SK-N-SH (cell line): ENCODE measurements around the gene MGAT4A. TPM values are rescaled to one million over a fixed set of nuclear protein-coding genes. Genes with fewer than 3 reads are reported as not detected.

Experiments
- CTCF ChIA-PET: fragments of 300-600, 350-600 bp; formaldehyde crosslinking; extraction: SDS; loops from one replicate; lab custom pipeline; 2021; lab: Yijun Ruan, JAX
- POLR2A ChIA-PET: fragments of 350-600 bp; sonication (Branson Sonifier 250); formaldehyde crosslinking; extraction: SDS; loops from one replicate; lab custom pipeline; 2020; ENCODE audit warnings: antibody characterized with exemption, inconsistent platforms; lab: Yijun Ruan, JAX
- DNase-seq: peaks from one replicate; pipeline ENCODE4 v3.0.0; 2012
- H2AFZ ChIP-seq: fragments of 200-600 bp; sonication (generic); 2 replicates; pipeline ENCODE4 v1.8.1; 2016; ENCODE audit warnings: antibody characterized with exemption, mild to moderate bottlenecking, low read depth
- H3F3A ChIP-seq: fragments of 200-600 bp; sonication (generic); replicated peaks from 2 replicates; pipeline ENCODE3; 2016; ENCODE audit warnings: antibody characterized with exemption, mild to moderate bottlenecking; ENCODE audit not compliant: insufficient read depth
- H3K27ac ChIP-seq, 2 experiments: fragments of 200-500 bp in 1 of 2; fragments of 200-600 bp in 1 of 2; sonication (Bioruptor generic) in 1 of 2; sonication (generic), shearing (Covaris generic) in 1 of 2; 2 replicates each; pipeline versions ENCODE4 v1.5.1 to v1.6.1; 2014 to 2016; ENCODE audit warnings: low read depth in 2 of 2, inconsistent platforms in 1 of 2, low read length in 1 of 2, mild to moderate bottlenecking in 1 of 2, mixed read lengths in 1 of 2
- H3K27me3 ChIP-seq: fragments of 200-600 bp; sonication (generic), shearing (Covaris generic); 2 replicates; pipeline ENCODE4 v1.6.1; 2016; ENCODE audit warnings: mixed run types; ENCODE audit not compliant: insufficient read depth
- H3K36me3 ChIP-seq, 2 experiments: fragments of 200-500 bp in 1 of 2; fragments of 200-600 bp in 1 of 2; sonication (Bioruptor generic) in 1 of 2; sonication (generic) in 1 of 2; replicated peaks in 1 of 2; 2 replicates each; pipeline versions ENCODE3 to v1.5.1; 2014 to 2016; ENCODE audit warnings: low read length in 1 of 2, mild to moderate bottlenecking in 1 of 2; ENCODE audit not compliant: insufficient read depth in 2 of 2, control insufficient read depth in 1 of 2
- H3K4me1 ChIP-seq, 2 experiments: fragments of 200-500 bp in 1 of 2; fragments of 200-600 bp in 1 of 2; sonication (Bioruptor generic) in 1 of 2; sonication (generic), shearing (Covaris generic) in 1 of 2; 2 replicates each; pipeline versions ENCODE4 v1.5.1 to v1.6.1; 2014 to 2016; ENCODE audit warnings: low read depth in 1 of 2, low read length in 1 of 2, mixed run types in 1 of 2; ENCODE audit not compliant: insufficient read depth in 2 of 2, control insufficient read depth in 1 of 2
- H3K4me2 ChIP-seq: fragments of 200-600 bp; sonication (generic), shearing (Covaris generic); 2 replicates; pipeline ENCODE4 v1.6.1; 2017; ENCODE audit warnings: mixed run types
- H3K4me3 ChIP-seq, 2 experiments: fragments of 200-500 bp in 1 of 2; fragments of 200-600 bp in 1 of 2; sonication (Bioruptor generic) in 1 of 2; sonication (generic), shearing (Covaris generic) in 1 of 2; 2 replicates each; pipeline versions ENCODE4 v1.5.1 to v1.8.1; 2014 to 2016; ENCODE audit warnings: low read depth in 2 of 2, inconsistent platforms in 1 of 2, low read length in 1 of 2, mild to moderate bottlenecking in 1 of 2, mixed read lengths in 1 of 2, moderate library complexity in 1 of 2
- H3K79me2 ChIP-seq: fragments of 200-600 bp; sonication (generic); 2 replicates; pipeline ENCODE4 v1.8.1; 2017; ENCODE audit warnings: mild to moderate bottlenecking; ENCODE audit not compliant: insufficient read depth
- H3K9ac ChIP-seq: fragments of 200-600 bp; sonication (generic); 2 replicates; pipeline ENCODE4 v1.6.1; 2017; ENCODE audit warnings: mixed run types
- H3K9me2 ChIP-seq: fragments of 200-600 bp; sonication (generic); 2 replicates; pipeline ENCODE4 v1.6.1; 2017; ENCODE audit warnings: mixed run types
- H3K9me3 ChIP-seq: fragments of 200-600 bp; sonication (generic); 2 replicates; pipeline ENCODE4 v1.6.1; 2017; ENCODE audit warnings: mixed run types, mild to moderate bottlenecking, moderate library complexity
- H4K20me1 ChIP-seq: fragments of 200-600 bp; sonication (generic); 2 replicates; pipeline ENCODE4 v1.6.1; 2017; ENCODE audit warnings: mild to moderate bottlenecking, mixed run types; ENCODE audit not compliant: insufficient read depth
- CHD2 ChIP-seq: fragments of 150-350 bp; IDR thresholded peaks from 2 replicates; pipeline ENCODE4 v1.6.1; 2018; ENCODE audit warnings: low read length; ENCODE audit not compliant: partially characterized antibody
- EP300 ChIP-seq, 2 experiments: IDR thresholded peaks; 2 replicates each; pipeline versions ENCODE4 v1.4.0 to v1.6.1; 2012; ENCODE audit warnings: borderline replicate concordance in 1 of 2, low read depth in 1 of 2, low read length in 1 of 2
- FOSL2 ChIP-seq: IDR thresholded peaks from 2 replicates; pipeline ENCODE4 v1.4.0; 2012; ENCODE audit warnings: low read depth, mild to moderate bottlenecking, moderate library complexity, borderline replicate concordance
- FOXJ3 ChIP-seq: sonication (generic); formaldehyde crosslinking; IDR thresholded peaks from 2 replicates; pipeline ENCODE4 v1.5.1; 2020; ENCODE audit warnings: mild to moderate bottlenecking, missing genetic modification reagents
- FOXM1 ChIP-seq: IDR thresholded peaks from 2 replicates; pipeline ENCODE4 v1.4.0; 2012; ENCODE audit warnings: low read depth, mild to moderate bottlenecking
- GABPA ChIP-seq: IDR thresholded peaks from 2 replicates; pipeline ENCODE4 v1.4.0; 2012; ENCODE audit warnings: low read depth, mild to moderate bottlenecking
- JUND ChIP-seq: IDR thresholded peaks from 2 replicates; pipeline ENCODE4 v1.4.0; 2012
- MEF2A ChIP-seq: IDR thresholded peaks from 2 replicates; pipeline ENCODE4 v1.4.0; 2012; ENCODE audit warnings: low read depth, borderline replicate concordance
- NFIC ChIP-seq: IDR thresholded peaks from 2 replicates; pipeline ENCODE4 v1.4.0; 2012; ENCODE audit warnings: borderline replicate concordance
- RAD21 ChIP-seq: IDR thresholded peaks from 2 replicates; pipeline ENCODE4 v1.6.1; 2012; ENCODE audit warnings: mild to moderate bottlenecking, low read length
- RCOR1 ChIP-seq: fragments of 150-350 bp; IDR thresholded peaks from 2 replicates; pipeline ENCODE4 v1.6.1; 2017; ENCODE audit warnings: antibody characterized with exemption, low read length
- RXRA ChIP-seq: IDR thresholded peaks from 2 replicates; pipeline ENCODE4 v1.4.0; 2012; ENCODE audit warnings: low read depth, mild to moderate bottlenecking, borderline replicate concordance
- SIN3A ChIP-seq: IDR thresholded peaks from 2 replicates; pipeline ENCODE4 v1.6.1; 2012; ENCODE audit warnings: low read depth, mild to moderate bottlenecking, low read length, moderate library complexity, borderline replicate concordance
- SMC3 ChIP-seq: IDR thresholded peaks from 2 replicates; pipeline ENCODE4 v1.6.1; 2012; ENCODE audit warnings: low read depth, low read length, improper control_type of control experiment
- TAF1 ChIP-seq: IDR thresholded peaks from 2 replicates; pipeline ENCODE4 v1.6.1; 2012; ENCODE audit warnings: low read depth, mild to moderate bottlenecking, low read length, moderate library complexity, borderline replicate concordance
- TCF12 ChIP-seq: IDR thresholded peaks from 2 replicates; pipeline ENCODE4 v1.4.0; 2012
- TEAD4 ChIP-seq: IDR thresholded peaks from 2 replicates; pipeline ENCODE4 v1.4.0; 2012; ENCODE audit warnings: mild to moderate bottlenecking, borderline replicate concordance; ENCODE audit not compliant: insufficient read depth
- WGBS: methylation state at CpG from one replicate; pipeline ENCODE4 v1.1.6; 2017; ENCODE audit warnings: low lambda C conversion rate; 5-methylcytosine and 5-hydroxymethylcytosine counted together
- polyA plus RNA-seq, 3 experiments: library from polyadenylated mRNA; depleted of rRNA; stranded (reverse); fragments of >200 nt; gene quantifications; 2 replicates each; pipeline ENCODE4 v1.2.3, GENCODE V29; 2012
- TF ChIP-seq, protein P1 (sequence below): IDR thresholded peaks from 2 replicates; pipeline ENCODE4 v1.4.0; 2012; ENCODE audit warnings: low read depth, borderline replicate concordance
- TF ChIP-seq, protein P2 (sequence below): IDR thresholded peaks from 2 replicates; pipeline ENCODE4 v1.4.0; 2012; ENCODE audit warnings: low read depth, borderline replicate concordance

Gene MGAT4A
- polyA plus RNA-seq, 1 of the 3 experiments (the other 2 are of a cell fraction), result 0.07 TPM

- Histone ChIP-seq H4K20me1 (no peaks in the 10 kb centered on the region), H3K9me2 (no peaks in the 10 kb centered on the region), H3K9me3 (no peaks in the 10 kb centered on the region), H3K79me2 (no peaks in the 10 kb centered on the region), H3K4me1 (no peaks in the 10 kb centered on the region; a peak in 1 of 4 replicates), H3K4me3 (no peak overlapping the region), H3K9ac (no peak overlapping the region), H3K4me2 (no peak overlapping the region), H2AFZ (no peak overlapping the region), H3K27me3 (no peaks in the 10 kb centered on the region), H3F3A (no peaks in the 10 kb centered on the region), H3K27ac (no peak overlapping the region), H3K36me3 (no peaks in the 10 kb centered on the region)
- ChIA-PET CTCF (interaction anchor here (1.2 to 2.6 kb wide), 3 partner anchors 25 to 409 kb away, joined by 3 to 6 read pairs (median 6); no protein-coding TSS in a partner anchor), POLR2A (no interaction called here)
- WGBS, result 47% methylated on average over 4 of the region's 4 CpGs
- no peak for DNase-seq
- TF ChIP-seq SMC3 (no peak), CHD2 (no peak), SIN3A (no peak), GABPA (no peak), TAF1 (no peak), NFIC (no peak), RAD21 (no peak), FOXM1 (no peak), EP300 (IDR thresholded peaks at IDR 0.05; ENCODE audit: borderline replicate concordance in 1 of 2, low read depth in 1 of 2, low read length in 1 of 2) (no peak), RXRA (no peak), FOXJ3 (no peak), TCF12 (no peak), JUND (no peak)
- TF ChIP-seq, protein P1, sequence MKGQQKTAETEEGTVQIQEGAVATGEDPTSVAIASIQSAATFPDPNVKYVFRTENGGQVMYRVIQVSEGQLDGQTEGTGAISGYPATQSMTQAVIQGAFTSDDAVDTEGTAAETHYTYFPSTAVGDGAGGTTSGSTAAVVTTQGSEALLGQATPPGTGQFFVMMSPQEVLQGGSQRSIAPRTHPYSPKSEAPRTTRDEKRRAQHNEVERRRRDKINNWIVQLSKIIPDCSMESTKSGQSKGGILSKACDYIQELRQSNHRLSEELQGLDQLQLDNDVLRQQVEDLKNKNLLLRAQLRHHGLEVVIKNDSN, result no peak
- TF ChIP-seq, protein P2, sequence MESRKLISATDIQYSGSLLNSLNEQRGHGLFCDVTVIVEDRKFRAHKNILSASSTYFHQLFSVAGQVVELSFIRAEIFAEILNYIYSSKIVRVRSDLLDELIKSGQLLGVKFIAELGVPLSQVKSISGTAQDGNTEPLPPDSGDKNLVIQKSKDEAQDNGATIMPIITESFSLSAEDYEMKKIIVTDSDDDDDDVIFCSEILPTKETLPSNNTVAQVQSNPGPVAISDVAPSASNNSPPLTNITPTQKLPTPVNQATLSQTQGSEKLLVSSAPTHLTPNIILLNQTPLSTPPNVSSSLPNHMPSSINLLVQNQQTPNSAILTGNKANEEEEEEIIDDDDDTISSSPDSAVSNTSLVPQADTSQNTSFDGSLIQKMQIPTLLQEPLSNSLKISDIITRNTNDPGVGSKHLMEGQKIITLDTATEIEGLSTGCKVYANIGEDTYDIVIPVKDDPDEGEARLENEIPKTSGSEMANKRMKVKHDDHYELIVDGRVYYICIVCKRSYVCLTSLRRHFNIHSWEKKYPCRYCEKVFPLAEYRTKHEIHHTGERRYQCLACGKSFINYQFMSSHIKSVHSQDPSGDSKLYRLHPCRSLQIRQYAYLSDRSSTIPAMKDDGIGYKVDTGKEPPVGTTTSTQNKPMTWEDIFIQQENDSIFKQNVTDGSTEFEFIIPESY, result no peak
Observed at GRCh38 chr2:98656800-98657199, 74.1 kb downstream of the MGAT4A start.

GRCh38 chr2:98654699-98655495 lies 76.0 kb downstream of the MGAT4A start:
- H3K4me1 ChIP-seq, result no peaks in the 10 kb centered on the region; a peak in 1 of 4 replicates
- H3K79me2 ChIP-seq, result no peaks in the 10 kb centered on the region
- POLR2A ChIA-PET, result no interaction called here
- DNase-seq, result peak; percentile 12
- H3F3A ChIP-seq, result no peaks in the 10 kb centered on the region
- no peaks in the 10 kb centered on the region for H4K20me1 ChIP-seq
- CTCF ChIA-PET, result no interaction called here
- no peak overlapping the region for H3K27ac ChIP-seq
- no peak overlapping the region for H2AFZ ChIP-seq
- H3K9me3 ChIP-seq, result no peaks in the 10 kb centered on the region
- no peaks in the 10 kb centered on the region for H3K36me3 ChIP-seq
- WGBS, result 78% methylated on average over 3 of the region's 3 CpGs
- H3K4me2 ChIP-seq, result no peak overlapping the region
- no peak overlapping the region for H3K9ac ChIP-seq
- H3K9me2 ChIP-seq, result no peaks in the 10 kb centered on the region
- no peak overlapping the region for H3K4me3 ChIP-seq
- H3K27me3 ChIP-seq, result no peaks in the 10 kb centered on the region
- TF ChIP-seq MEF2A (no peak), RCOR1 (no peak), TEAD4 (no peak), FOSL2 (no peak)
